AG09309 (cell line): Measurements from ENCODE around the gene BOC.

Experiments used
- DNase-seq: peaks from one replicate; pipeline ENCODE4 v3.0.0-alpha.2; 2010; ENCODE audit warnings: low read depth
- H3K4me3 ChIP-seq: 2 replicates; pipeline ENCODE4 v1.5.1; 2011; ENCODE audit warnings: mild to moderate bottlenecking, low read depth, low read length, moderate library complexity; ENCODE audit not compliant: control insufficient read depth
- CTCF ChIP-seq: IDR thresholded peaks from 2 replicates; pipeline ENCODE4 v1.5.1; 2011; ENCODE audit warnings: mild to moderate bottlenecking, low read depth, low read length, inconsistent platforms; ENCODE audit not compliant: insufficient read depth, control insufficient read depth; ENCODE audit errors: missing control alignments

The BOC gene

GRCh38 chr3:113261063-113261625, 49.8 kb downstream of the BOC start:
- no peak for DNase-seq
- TF ChIP-seq CTCF: no peak
- H3K4me3 ChIP-seq: no peak overlapping the region

GRCh38 chr3:113261626-113262303, 50.4 kb downstream of the BOC start:
- no peak for DNase-seq
- H3K4me3 ChIP-seq: no peak overlapping the region

GRCh38 chr3:113262304-113262665, 50.9 kb downstream of the BOC start:
- no peak overlapping the region for H3K4me3 ChIP-seq
- TF ChIP-seq CTCF: no peak
- DNase-seq: no peak

More at GRCh38 chr3:113261626-113262303, 50.4 kb downstream of the BOC start:
- TF ChIP-seq CTCF: no peak

GRCh38 chr3:113263020-113263419, 51.7 kb downstream of the BOC start:
- no peak overlapping the region for H3K4me3 ChIP-seq
- TF ChIP-seq CTCF: no peak
- DNase-seq: no peak

- H3K4me3 ChIP-seq: no peak overlapping the region
- TF ChIP-seq CTCF: no peak
- no peak for DNase-seq
These were observed 52.4 kb downstream of the BOC start for GRCh38 chr3:113263778-113264177.

GRCh38 chr3:113264283-113265131, 53.1 kb downstream of the BOC start:
- no peak for TF ChIP-seq CTCF
- DNase-seq: no peak
- no peak overlapping the region for H3K4me3 ChIP-seq
